CD14-positive monocyte (primary cell): ENCODE data around the gene MGLL. TPM values are rescaled to one million over a fixed set of nuclear protein-coding genes. Genes with fewer than 3 reads are reported as not detected.

ENCODE experiments used
- DNase-seq, 3 donors: peaks; one replicate each; pipeline ENCODE4 v3.0.0-alpha.2; 2011 to 2022
- H2AFZ ChIP-seq: 2 replicates; pipeline ENCODE4 v1.6.0; 2012; ENCODE audit warnings: mild to moderate bottlenecking, low read depth, low read length, inconsistent platforms; ENCODE audit not compliant: insufficient read depth, poor library complexity, severe bottlenecking
- H3K27ac ChIP-seq, 2 donors: 1 replicate in 1 of 2; 2 replicates in 1 of 2; pipeline ENCODE4 v1.5.1; 2012 to 2013; ENCODE audit warnings: low read length in 2 of 2, control low read depth in 1 of 2, inconsistent platforms in 1 of 2, low read depth in 1 of 2, mild to moderate bottlenecking in 1 of 2
- H3K27me3 ChIP-seq, 2 donors: one replicate each; pipeline versions ENCODE4 v1.6.0 to v1.6.1; 2011 to 2013; ENCODE audit warnings: low read length in 2 of 2; ENCODE audit not compliant: control insufficient read depth in 2 of 2, insufficient read depth in 2 of 2
- H3K36me3 ChIP-seq, 2 donors: replicated peaks in 1 of 2; 1 replicate in 1 of 2; 2 replicates in 1 of 2; pipeline versions ENCODE4 v1.5.1 to v1.6.1; 2012 to 2013; ENCODE audit warnings: low read length in 2 of 2, control low read depth in 1 of 2, inconsistent platforms in 1 of 2, mild to moderate bottlenecking in 1 of 2; ENCODE audit not compliant: insufficient read depth in 2 of 2, control insufficient read depth in 1 of 2
- H3K4me1 ChIP-seq, 2 donors: 1 replicate in 1 of 2; 2 replicates in 1 of 2; pipeline versions ENCODE4 v1.5.1 to v1.6.1; 2012 to 2013; ENCODE audit warnings: low read length in 2 of 2, control low read depth in 1 of 2, inconsistent platforms in 1 of 2, mild to moderate bottlenecking in 1 of 2, moderate library complexity in 1 of 2; ENCODE audit not compliant: insufficient read depth in 2 of 2, control insufficient read depth in 1 of 2
- H3K4me2 ChIP-seq: replicated peaks from 2 replicates; pipeline ENCODE3; 2012; ENCODE audit warnings: low read length, moderate library complexity, mild to moderate bottlenecking; ENCODE audit not compliant: poor library complexity, severe bottlenecking; ENCODE audit errors: extremely low read depth
- H3K4me3 ChIP-seq, 3 experiments: fragments of 200-600 bp in 1 of 3; sonication (generic) in 1 of 3; replicated peaks in 1 of 3; 1 replicate in 2 of 3; 2 replicates in 1 of 3; pipeline ENCODE4 v1.5.1; 2011 to 2013; ENCODE audit warnings: low read length in 3 of 3, mild to moderate bottlenecking in 3 of 3, control low read depth in 2 of 3, low read depth in 2 of 3, inconsistent platforms in 1 of 3, moderate library complexity in 1 of 3
- H3K79me2 ChIP-seq: 2 replicates; pipeline ENCODE4 v1.6.0; 2012; ENCODE audit warnings: mild to moderate bottlenecking, control low read depth, inconsistent platforms, low read length, moderate library complexity; ENCODE audit not compliant: insufficient read depth
- H3K9ac ChIP-seq: 2 replicates; pipeline ENCODE4 v1.6.0; 2017; ENCODE audit warnings: low read length, mild to moderate bottlenecking; ENCODE audit not compliant: insufficient read depth, poor library complexity, severe bottlenecking
- H3K9me3 ChIP-seq, 2 donors: replicated peaks in 1 of 2; 1 replicate in 1 of 2; 2 replicates in 1 of 2; pipeline versions ENCODE4 v1.5.1 to v1.6.1; 2012 to 2013; ENCODE audit warnings: low read length in 2 of 2, control low read depth in 1 of 2; ENCODE audit not compliant: control insufficient read depth in 1 of 2, insufficient read depth in 1 of 2
- H4K20me1 ChIP-seq: 2 replicates; pipeline ENCODE4 v1.6.0; 2012; ENCODE audit warnings: mild to moderate bottlenecking, low read length, control low read depth, moderate library complexity; ENCODE audit not compliant: insufficient read depth
- H3K27ac Mint-ChIP-seq, 7 donors: one replicate each; pipeline ENCODE4 v1.8.0; 2020; ENCODE audit warnings: mild to moderate bottlenecking in 7 of 7, mixed read lengths in 7 of 7, moderate library complexity in 6 of 7, inconsistent platforms in 2 of 7
- H3K27me3 Mint-ChIP-seq, 3 donors: one replicate each; pipeline ENCODE4 v1.8.0; 2021 to 2022; ENCODE audit warnings: low read depth in 3 of 3, mild to moderate bottlenecking in 3 of 3, mixed read lengths in 3 of 3, moderate library complexity in 3 of 3, inconsistent platforms in 1 of 3
- H3K36me3 Mint-ChIP-seq, 2 donors: one replicate each; pipeline ENCODE4 v1.8.0; 2020; ENCODE audit warnings: mixed read lengths in 2 of 2, inconsistent platforms in 1 of 2, mild to moderate bottlenecking in 1 of 2
- H3K4me1 Mint-ChIP-seq: one replicate; pipeline ENCODE4 v1.8.0; 2020; ENCODE audit warnings: mild to moderate bottlenecking, mixed read lengths
- H3K4me3 Mint-ChIP-seq, 2 donors: one replicate each; pipeline ENCODE4 v1.8.0; 2020; ENCODE audit warnings: mild to moderate bottlenecking in 2 of 2, mixed read lengths in 2 of 2, moderate library complexity in 1 of 2
- H3K9me3 Mint-ChIP-seq, 7 donors: one replicate each; pipeline ENCODE4 v1.8.0; 2020 to 2022; ENCODE audit warnings: mixed read lengths in 7 of 7, mild to moderate bottlenecking in 6 of 7, moderate library complexity in 6 of 7, inconsistent platforms in 2 of 7
- CTCF ChIP-seq: fragments of 200-600 bp; IDR thresholded peaks from one replicate; pipeline ENCODE4 v1.8.0; 2022; ENCODE audit warnings: antibody characterized with exemption, mild to moderate bottlenecking
- WGBS: methylation state at CpG from one replicate; pipeline ENCODE4 v1.1.5; 2013; ENCODE audit warnings: missing lambda C conversion rate; ENCODE audit not compliant: insufficient coverage; 5-methylcytosine and 5-hydroxymethylcytosine counted together
- intact Hi-C, 2 donors: fragments of 100-400 bp; cut with micrococcal nuclease; formaldehyde crosslinking; loops; one replicate each; pipeline versions ENCODE4 v1.15.0 to v1.15.1; 2023
- polyA plus RNA-seq, 3 donors: library from polyadenylated mRNA; depleted of rRNA in 1 of 3; unstranded in 2 of 3; stranded (reverse) in 1 of 3; fragments of 300-500 nt in 2 of 3; fragments of >200 nt in 1 of 3; fragmentation: Illumina TruSeq in 2 of 3; gene quantifications; 1 replicate in 2 of 3; 2 replicates in 1 of 3; pipeline ENCODE4 v1.2.3, GENCODE V29; 2012 to 2021

Gene MGLL
- polyA plus RNA-seq, 3 donors: 4.4 to 10.0 (median 6.4) TPM

- H3K27me3 ChIP-seq: no peaks in the 10 kb centered on the region
Measured at GRCh38 chr3:127662001-127662469, 160.3 kb downstream of the MGLL start.

GRCh38 chr3:127661600-127661999 lies 160.7 kb downstream of the MGLL start:
- Histone ChIP-seq H3K36me3 (no peaks in the 10 kb centered on the region), H2AFZ (no peak overlapping the region), H3K79me2 (no peaks in the 10 kb centered on the region), H3K4me1 (no peaks in the 10 kb centered on the region), H4K20me1 (no peaks in the 10 kb centered on the region), H3K4me3 (no peak overlapping the region), H3K27ac (no peak overlapping the region), H3K9me3 (no peaks in the 10 kb centered on the region), H3K27me3 (no peaks in the 10 kb centered on the region), H3K4me2 (no peak overlapping the region), H3K9ac (no peak overlapping the region)
- Mint-ChIP-seq H3K4me1 (peaks cover 5% of the 10 kb centered on the region), H3K36me3 (no peaks in the 10 kb centered on the region), H3K27me3 (peaks cover 2 to 3% (median 2%) of the 10 kb centered on the region in 3 donors), H3K27ac (no peak overlapping the region), H3K9me3 (no peaks in the 10 kb centered on the region), H3K4me3 (no peak overlapping the region)
- intact Hi-C loops: no loop called here
- no peak for TF ChIP-seq CTCF
- no peak for DNase-seq
- WGBS: 98% methylated on average over 5 of the region's 5 CpGs

More at GRCh38 chr3:127662001-127662469, 160.3 kb downstream of the MGLL start:
- no peak overlapping the region for H3K4me2 ChIP-seq
- peaks cover 2 to 5% (median 2%) of the 10 kb centered on the region in 3 donors for H3K27me3 Mint-ChIP-seq
- no peaks in the 10 kb centered on the region for H3K9me3 Mint-ChIP-seq
- no peaks in the 10 kb centered on the region for H3K79me2 ChIP-seq
- intact Hi-C loops: no loop called here
- no peaks in the 10 kb centered on the region for H4K20me1 ChIP-seq
- H3K4me3 ChIP-seq: no peak overlapping the region
- H2AFZ ChIP-seq: no peak overlapping the region
- H3K9me3 ChIP-seq: no peaks in the 10 kb centered on the region
- H3K4me1 Mint-ChIP-seq: peaks cover 5% of the 10 kb centered on the region
- WGBS: 96% methylated on average over 9 of the region's 11 CpGs
- no peak overlapping the region for H3K27ac ChIP-seq
- H3K36me3 Mint-ChIP-seq: no peaks in the 10 kb centered on the region
- no peak overlapping the region for H3K27ac Mint-ChIP-seq
- no peak overlapping the region for H3K4me3 Mint-ChIP-seq
- TF ChIP-seq CTCF: no peak
- DNase-seq: no peak
- H3K36me3 ChIP-seq: no peaks in the 10 kb centered on the region
- no peaks in the 10 kb centered on the region for H3K4me1 ChIP-seq
- no peak overlapping the region for H3K9ac ChIP-seq
